GM18870 (cell line): ENCODE measurements around the gene MYZAP.
"Not testable (repeated sequence)": the region's sequence is repeated elsewhere in the genome, so short reads cannot be mapped to it uniquely, and the experiment has no call there.

ENCODE experiments used
- ATAC-seq: cut with Tn5 transposase; IDR thresholded peaks from one replicate; pipeline ENCODE4 v1.9.1; 2021; ENCODE audit warnings: moderate library complexity; ENCODE audit not compliant: unreplicated experiment

Gene MYZAP

DNA sequence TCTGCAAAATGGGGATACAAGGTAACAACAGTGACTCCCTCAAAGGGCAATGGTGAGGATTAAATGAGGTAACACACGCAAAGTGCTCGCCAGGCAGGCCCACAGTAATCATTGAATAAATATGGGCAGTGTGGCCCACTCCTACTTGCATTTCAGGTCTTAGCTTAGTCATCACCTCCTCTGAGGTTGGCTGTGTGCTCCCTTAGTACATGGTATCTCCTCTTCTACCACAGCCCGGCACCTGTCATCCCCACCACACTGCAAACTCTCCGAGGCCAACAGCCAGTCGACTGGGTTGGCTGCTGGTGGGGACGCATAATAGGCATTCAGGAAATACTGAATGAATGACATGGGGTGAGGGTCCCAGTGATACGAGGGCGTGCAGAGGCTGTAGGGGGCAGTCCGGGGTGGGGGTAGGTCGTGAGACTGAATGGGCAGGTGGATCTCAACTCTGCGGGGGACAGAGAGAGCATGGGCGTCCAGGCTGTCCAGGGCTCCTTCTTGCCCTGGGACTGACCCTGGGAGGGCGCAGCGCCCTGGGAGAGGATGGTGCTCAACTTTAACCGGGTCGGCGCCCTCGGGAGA, 375 bp upstream of the MYZAP start:
- ATAC-seq: no peak

DNA sequence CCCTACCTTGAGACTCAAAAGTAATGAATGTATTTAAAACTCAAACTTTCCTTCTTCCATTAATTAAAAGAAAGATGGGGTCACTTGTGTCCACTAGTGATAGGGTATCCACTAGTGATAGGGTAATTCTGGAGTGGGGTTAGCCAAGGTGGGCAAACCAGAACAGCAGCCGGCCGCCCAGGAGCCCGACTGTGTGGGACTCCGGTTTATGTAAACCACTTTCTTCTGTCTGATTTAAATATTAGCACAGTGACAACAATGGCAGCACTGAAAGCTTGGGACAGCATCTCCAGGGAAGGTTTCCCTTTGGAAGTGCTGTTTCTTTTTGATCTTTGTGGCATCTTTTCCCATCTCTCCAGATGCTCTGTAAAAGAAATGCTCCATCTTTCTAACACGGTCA, 722 bp downstream of the MYZAP start:
- no peak for ATAC-seq

DNA sequence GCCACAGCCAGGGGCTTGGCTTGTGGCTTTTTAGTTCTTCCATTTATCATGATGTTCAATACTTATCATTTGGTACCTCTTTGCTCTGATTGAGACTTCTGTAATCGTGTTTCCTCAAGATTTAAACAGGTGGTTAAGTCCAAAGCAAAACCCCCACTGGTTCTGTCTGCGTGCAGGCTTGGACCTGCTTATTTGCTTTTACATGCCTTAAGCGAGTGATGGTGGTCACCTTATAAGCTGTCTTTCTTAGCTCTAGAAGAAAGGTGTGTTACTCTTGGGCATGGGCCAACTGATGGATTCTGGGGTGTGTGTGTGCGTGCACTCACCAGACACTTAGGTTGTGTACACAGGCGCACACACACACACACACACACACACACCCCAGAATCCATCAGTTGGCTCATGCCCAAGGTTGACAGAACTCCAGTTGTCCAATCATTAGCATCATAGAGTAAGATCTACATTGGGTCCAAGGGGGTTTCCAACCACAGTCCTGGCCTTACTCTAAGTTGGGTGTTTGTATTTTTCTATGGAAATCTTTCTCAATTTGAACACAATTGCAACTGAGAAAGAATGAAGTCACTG, 1.2 kb downstream of the MYZAP start:
- ATAC-seq: no peak

DNA sequence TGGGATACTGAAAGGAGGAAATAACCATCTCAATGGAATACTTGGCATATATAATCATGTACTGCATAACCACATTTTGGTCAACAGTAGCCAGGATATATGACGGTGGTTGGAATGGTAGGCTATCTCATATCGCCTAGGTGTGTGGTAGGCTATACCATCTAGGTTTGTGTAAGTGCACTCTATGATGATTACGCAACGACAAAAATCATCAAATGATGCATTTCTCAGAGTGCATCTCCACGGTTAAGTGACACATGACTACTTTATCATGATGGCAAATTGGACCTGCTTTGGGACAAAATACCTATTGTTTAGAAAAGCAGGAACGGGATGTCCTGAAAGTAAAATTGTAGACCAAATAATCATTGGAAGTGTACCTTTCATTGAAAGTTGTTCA, 2.8 kb downstream of the MYZAP start:
- no peak for ATAC-seq

DNA sequence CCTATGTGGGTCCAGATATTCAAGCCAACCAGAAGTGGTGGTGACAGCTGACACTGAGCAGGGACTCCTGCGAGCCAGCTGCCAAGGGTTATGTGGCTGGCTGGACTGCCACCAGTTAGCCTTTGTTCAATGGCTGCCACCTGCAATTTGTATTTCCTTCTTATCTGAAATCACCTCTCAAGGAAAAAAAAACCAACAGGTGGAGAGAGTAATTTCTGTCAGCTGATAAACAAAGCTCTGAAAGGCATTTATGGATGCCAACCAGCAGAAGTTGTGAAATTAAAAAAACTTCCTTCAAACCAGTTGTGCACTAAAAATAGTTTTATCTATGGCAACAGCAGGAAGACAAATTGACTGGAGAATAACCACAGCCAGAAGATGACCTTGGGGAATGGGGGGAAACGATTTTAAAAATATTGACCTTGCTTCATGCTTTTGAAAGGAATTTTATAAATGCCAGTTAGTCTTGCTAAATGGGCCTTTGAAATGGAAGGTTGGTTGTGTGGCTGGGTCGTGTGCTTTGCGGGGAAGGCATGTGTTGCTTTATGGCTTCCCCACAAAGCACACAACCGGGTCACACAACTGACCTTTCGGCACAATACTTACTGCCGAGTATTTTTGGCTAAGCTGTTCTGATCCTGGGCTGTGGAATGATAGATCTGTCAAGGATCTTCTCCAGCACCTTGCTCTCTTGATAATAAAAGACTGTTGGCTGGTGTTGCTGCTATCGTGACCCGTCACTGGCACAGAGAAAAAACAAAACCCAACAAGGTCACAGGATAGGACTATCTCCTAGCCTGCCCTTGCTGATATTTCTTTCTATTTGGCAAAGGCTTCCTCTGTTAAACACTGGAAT, 3.5 kb downstream of the MYZAP start:
- no peak for ATAC-seq

DNA sequence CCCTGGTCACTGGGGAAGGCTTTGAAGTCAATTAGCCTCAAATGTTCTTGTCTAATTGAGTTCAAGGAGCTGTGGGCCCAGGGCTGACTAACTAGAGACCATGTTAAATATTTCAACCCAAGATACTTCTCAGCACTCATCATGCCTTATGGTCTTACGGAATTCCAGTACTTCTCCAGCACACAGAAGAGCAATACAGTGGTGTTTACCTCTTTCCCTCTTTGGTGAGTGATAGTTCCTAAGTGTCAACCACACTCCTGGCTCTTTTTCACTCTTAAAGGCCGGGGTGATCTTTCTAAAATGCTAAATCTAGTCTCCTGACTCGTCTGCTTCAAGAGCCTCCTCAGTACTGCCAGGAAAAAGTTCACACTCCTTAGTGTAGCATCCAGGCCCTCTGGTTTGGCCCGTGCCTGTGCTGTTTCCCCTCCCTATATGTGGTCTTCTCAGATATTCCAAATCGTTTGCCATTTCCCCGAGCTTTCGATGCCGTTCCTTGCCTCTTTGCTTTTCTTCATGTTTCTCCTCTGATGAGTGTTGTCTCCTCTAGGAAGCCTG, 4.7 kb downstream of the MYZAP start:
- ATAC-seq: no peak

DNA sequence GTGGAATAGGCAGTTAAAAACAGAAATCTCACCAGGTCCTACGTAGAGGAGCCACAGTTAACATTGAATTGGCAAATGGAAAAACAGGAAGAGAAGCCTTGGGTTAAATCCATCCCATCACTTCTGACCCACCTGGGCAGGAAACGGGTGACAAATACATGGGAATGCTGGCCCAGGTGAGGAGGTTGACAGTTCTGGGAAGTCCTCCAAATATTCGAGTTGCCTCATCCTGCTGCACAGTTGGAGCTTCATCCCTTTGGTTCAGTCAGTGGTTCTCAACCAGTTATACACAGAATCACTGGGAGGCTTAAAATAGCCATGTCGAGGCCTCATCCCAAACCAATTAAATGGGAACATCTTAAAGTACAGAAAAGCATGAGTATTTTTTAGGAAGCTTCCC, 5.3 kb downstream of the MYZAP start:
- ATAC-seq: no peak

DNA sequence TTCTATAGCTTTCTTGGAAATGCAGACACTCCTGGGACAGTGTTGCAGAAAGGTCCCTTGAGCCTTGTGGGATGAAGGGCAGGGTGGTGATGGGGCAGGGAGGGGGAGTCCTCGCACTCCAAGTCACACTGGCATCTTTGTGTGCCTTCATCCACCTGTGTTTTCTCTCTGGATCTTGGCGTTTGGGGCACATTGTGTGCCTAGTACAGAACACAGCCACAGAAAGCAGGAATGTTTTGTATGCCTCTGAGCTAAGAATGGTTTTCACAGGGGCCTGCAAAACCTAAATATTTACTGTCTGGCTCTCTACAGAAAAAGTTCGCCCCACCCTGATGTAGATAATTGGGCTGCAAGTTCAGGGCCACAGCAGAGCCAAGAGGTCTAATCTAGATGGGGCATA, 5.7 kb downstream of the MYZAP start:
- no peak for ATAC-seq

DNA sequence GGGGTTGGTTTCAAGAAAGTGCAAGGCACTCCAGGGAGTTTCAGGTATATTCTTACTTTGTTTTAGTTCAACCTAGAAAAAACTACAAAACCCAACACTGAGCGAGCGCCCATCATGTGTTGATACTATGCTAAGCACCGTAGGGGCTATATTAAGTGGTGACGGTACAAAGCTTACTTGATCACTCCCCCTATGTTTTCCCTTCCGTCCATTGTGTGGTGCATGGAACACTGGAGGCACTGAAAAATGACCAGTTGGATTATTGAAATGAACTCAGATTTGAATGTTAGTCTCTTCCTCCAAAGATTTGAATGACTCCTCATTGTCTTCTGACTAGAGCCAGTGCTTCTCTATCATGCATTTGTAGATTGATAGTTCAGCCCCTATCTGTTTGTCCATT, 6.6 kb downstream of the MYZAP start:
- ATAC-seq: no peak

DNA sequence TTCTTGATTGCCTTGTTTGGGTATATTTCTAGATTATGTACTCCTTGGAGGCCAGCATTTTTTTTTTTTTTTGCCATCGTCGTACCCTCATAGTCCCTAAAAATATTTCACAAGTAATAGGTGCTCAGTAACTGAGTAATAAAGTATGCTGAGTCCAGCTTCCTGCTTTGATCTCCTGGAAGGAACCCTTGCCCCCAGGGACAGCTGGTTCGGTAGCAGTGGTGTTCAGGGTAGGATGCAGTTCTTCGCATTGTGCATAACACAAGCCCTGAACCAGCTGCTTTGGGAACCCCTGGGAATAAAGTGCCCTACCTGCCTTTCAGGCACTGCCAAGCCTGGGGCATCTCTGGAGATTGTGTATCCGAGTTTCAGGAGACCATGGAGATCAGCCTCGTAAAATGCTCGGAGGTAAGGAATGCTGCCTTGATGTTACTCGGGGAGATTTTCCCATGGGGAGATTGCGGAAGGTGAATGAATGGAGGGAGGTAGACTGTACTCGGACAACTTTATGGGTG, 7.6 kb downstream of the MYZAP start:
- no peak for ATAC-seq

DNA sequence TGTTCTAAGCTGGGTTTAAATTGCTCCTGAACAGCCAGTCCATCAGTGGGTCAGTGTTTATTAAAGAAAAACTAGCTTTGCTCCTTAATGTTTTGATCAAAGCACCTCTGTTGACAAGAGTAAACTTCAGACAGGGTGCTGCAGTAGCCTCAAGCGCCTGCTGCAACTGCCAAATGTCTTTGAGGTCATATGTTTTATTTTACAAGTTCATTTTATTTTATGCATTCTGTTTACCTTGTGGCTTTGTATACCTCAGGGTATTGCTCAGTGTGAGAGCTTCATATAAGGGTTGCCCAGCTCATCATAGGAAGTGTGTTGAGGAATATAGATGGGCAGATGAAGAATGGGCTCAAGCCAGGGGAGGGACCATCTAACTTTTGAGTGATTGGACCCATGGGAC, 8.5 kb downstream of the MYZAP start:
- no peak for ATAC-seq

DNA sequence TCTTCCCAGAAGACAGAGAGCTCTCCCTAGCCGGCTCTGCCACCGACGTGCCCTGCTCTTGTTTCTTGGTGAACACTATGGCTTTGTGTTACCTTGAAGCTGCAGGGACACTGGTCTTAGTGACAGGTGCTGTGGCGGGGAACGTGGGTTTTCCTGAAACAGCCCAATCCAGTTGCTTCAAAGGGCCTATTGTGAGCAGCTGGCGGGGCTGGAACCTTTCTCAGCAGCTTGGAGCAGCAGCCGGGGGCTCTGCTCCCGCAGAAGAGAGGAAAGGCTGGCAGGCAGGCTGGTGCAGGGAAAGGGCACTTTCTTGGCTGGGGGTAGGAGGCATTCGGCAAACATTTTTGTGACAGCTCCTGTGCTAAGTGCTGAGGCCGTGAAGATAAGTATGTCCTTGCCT, 12.8 kb downstream of the MYZAP start:
- no peak for ATAC-seq

DNA sequence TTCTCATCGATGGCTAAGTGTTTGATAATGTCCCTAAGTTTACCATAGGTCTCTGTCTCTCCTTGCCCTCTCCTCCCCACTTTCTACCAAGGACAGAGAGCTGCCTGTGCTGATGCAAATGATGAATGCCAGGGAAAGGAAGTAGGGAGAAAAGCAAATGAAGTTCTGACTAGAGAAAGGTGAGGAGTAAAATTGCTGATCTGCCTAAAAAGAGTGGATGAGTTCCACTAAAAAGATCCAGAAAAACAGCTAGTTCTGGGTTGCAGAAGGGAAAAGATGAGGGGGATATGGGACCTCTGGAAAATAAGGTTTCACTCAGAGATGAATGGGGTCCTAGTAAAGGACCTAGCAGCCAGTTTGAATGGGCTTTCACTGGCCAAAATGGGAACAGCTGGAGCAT, 13.8 kb downstream of the MYZAP start:
- no peak for ATAC-seq

DNA sequence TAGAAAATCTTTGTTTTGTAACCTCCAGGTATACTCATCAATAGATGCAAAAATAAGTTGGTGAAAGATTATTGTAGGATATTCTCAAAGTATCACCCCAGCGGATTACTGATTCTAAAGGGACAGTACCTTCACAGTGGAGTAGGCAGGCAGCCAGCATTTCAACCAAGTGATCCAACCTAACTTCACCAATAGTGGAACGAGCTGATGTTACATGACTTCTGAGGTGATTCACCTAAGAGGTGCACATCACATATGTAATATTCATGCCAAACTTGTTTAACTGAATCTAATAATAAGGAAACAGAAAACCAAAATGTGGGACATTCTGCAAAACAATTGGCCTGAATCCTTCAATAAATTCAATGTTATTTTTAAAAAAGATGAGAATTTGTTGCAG, 14.3 kb downstream of the MYZAP start:
- ATAC-seq: no peak

DNA sequence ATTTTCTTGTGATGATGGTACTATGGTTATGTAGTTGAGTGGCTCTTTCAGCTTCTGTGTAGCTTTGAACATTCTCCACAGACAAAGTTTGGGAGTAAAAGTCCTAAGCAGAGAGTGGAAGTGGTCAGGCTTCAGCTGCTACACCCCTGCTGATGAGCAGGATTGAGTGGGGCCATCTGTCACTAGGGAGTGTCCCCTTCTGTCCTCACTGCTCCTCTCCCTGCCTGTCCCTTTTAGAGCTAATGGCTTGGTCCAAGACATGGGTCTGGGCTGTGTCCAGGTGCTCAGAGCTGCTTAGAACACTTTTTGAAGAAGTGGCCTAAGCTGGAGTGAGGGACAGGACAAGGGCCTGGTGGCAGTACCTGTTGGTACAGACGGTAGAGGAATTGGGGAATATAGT, 15.1 kb downstream of the MYZAP start:
- ATAC-seq: no peak

DNA sequence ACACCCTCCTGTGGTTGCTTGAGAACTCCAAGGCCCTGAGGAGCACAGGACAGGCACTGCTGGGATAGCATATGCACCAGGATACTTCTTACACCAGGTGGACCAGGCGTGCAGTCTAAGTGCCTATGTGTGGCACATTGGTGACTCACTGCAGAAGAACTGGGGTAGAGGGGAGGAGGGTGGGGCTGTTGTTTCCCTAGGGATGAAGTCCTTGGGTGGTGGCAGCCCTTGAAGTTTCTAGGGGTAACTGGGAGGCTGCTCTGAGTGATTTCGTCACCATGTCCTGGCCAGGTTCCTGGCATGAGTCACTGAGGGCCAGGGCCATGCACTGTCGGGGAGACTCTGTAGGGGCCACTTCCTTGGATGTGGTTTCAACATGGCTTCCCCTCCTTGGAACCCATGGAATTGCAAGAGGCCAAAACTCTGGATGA, 15.9 kb downstream of the MYZAP start:
- ATAC-seq: no peak

DNA sequence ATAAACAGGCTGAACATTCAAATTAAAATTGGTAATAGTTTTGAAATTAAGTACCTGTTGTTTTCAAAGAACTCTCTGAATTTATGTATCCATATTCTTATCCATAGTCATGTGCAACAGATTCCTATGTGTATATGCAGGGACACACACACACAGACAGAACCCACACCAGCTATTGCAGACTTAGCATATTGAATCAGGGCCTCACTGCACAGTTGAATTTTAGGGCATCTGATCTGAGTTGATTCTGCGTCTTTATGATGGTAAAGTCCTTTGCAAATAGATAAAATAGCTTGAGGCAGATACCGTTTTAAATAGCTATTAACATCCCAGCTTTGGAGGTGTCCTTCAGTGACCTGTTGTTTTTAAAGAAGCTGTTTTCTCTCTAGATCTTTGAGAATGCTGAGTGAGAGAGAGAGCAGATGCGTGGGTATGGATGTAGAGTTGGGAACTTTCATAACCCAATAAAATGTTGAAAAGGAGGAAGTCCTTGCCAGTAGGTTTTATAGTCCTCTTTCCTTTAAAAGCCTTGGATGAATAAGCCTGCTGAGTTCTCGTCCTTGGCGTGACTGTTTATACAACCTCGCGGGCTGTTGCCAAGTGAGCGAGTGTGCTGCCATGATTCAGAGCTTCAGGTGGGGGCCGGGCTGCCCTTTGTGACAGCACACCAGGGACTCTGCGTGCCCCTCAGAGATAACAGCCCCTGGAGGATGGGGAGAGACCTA, 18.3 kb downstream of the MYZAP start:
- no peak for ATAC-seq

DNA sequence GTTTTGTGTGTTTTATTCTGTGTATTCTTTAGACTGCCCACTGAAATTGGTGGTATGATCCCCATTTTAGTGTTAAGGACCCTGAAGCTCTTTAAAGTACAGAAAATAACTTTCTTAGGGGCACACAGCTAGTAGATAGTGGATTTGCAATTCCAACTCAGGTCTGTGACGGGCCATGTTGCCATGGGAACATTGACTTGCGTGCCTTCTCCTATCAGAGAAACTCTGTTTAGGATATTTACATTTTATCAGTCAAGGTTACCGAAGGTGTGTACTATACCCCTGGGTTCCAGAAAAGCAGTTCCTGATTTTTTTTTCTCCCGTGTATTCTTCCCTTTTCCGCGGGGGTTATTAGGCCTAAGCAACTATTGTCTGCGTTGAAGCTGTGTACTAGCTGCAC, 19.4 kb downstream of the MYZAP start:
- ATAC-seq: no peak

DNA sequence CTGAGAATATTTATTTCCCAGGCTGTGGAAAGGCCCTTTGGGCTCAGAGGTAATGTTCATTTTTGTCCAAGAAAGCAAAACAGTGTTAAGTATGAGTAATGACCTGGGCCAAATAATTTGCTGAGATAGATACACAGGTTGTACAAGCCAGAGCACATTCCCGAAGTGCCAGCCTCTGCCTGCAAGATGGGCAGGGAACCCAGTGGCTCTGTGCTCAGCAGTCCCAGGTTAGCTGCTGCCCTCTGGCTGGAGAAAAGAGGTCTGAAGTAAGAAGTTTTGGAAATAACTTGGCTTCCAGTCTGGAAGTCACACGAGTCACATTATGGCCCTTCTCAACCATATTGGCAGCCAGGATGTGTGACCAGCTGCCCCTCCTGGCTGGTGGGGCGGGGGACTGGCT, 20.2 kb downstream of the MYZAP start:
- ATAC-seq: no peak

DNA sequence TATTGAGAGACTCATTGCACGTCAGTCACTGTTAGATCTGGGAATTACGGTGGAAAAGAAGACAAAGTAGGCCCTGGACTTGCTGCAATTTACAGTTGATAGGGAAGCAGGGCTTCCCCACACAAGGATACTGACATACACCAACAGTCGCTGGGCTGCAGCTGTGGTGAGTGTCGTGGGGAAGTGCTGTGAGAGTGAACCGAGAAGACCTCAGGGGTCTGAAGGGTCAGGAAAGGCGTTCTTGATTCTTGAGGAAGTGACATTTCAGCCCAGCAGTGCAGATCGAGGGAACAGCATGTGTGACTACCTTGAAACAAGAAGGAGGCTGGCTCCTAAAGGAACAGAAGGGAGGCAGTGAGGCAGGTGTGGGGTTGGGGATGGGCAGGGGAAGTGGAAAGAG, 22.5 kb downstream of the MYZAP start:
- ATAC-seq: no peak

DNA sequence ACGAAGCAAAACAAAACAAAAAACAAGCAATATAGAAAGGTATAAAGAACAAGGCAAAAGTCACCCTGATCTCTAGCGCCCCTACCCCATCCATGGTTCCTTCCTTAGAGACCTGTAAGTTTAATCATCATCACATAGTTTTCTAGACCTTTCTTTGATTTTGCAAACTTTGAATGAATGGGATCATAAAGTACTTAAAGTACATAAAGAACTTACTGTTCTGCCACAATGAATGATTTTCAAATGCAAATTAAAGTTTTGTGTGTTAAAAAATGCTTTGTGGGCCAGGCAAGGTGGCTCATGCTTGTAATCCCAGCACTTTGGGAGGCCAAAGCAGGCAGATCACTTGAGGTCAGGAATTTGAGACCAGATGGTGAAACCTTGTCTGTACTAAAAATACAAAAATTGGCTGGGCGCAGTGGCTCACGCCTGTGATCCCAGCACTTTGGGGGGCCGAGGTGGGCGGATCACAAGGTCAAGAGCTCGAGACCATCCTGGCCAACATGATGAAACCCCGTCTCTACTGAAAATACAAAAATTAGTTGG, 24.3 kb downstream of the MYZAP start:
- ATAC-seq: not testable (repeated sequence)
